Measurements from ENCODE around the gene MAP3K10.

- no peak for TF ChIP-seq POLR2AphosphoS5 (IDR thresholded peaks at IDR 0.05; ENCODE audit: borderline replicate concordance, low read depth, low read length)
- TF ChIP-seq EZH2 (IDR thresholded peaks at IDR 0.05) = no peak
- no peak for TF ChIP-seq FOXP2 (optimal IDR thresholded peaks at IDR 0.05; ENCODE audit: control extremely low read depth, extremely low read length, insufficient read depth)
These were observed 42.0 kb downstream of the MAP3K10 start for GRCh38 chr19:40232949-40233810.

Measured in SK-N-MC (cell line).